MM.1S (cell line): ENCODE measurements around the gene RHBDD1.

ENCODE experiments used
- DNase-seq: peaks from one replicate; pipeline ENCODE4 v3.0.0-alpha.2; 2015
- H2AFZ ChIP-seq: fragments of 300-600 bp; sonication (generic); 2 replicates; pipeline ENCODE4 v1.6.0; 2016; ENCODE audit warnings: antibody characterized with exemption, low read length
- H3F3A ChIP-seq: fragments of 300-600 bp; sonication (generic); 2 replicates; pipeline ENCODE4 v1.6.1; 2016; ENCODE audit warnings: mild to moderate bottlenecking, antibody characterized with exemption, low read length, moderate library complexity, mixed read lengths; ENCODE audit not compliant: insufficient read depth
- H3K27ac ChIP-seq: fragments of 300-600 bp; sonication (generic); 2 replicates; pipeline ENCODE4 v1.5.1; 2016; ENCODE audit warnings: mild to moderate bottlenecking, low read length
- H3K27me3 ChIP-seq: fragments of 300-600 bp; sonication (generic); replicated peaks from 2 replicates; pipeline ENCODE4 v1.6.0; 2016; ENCODE audit warnings: low read length; ENCODE audit not compliant: insufficient read depth
- H3K36me3 ChIP-seq: fragments of 300-600 bp; sonication (generic); replicated peaks from 2 replicates; pipeline ENCODE4 v1.6.1; 2016; ENCODE audit warnings: mild to moderate bottlenecking, low read length, mixed read lengths; ENCODE audit not compliant: insufficient read depth
- H3K4me1 ChIP-seq: fragments of 300-600 bp; sonication (generic); 2 replicates; pipeline ENCODE4 v1.6.1; 2016; ENCODE audit warnings: low read length, mixed read lengths
- H3K4me2 ChIP-seq: fragments of 300-600 bp; sonication (generic); 2 replicates; pipeline ENCODE4 v1.6.0; 2016; ENCODE audit warnings: low read depth, low read length
- H3K4me3 ChIP-seq: fragments of 300-600 bp; sonication (generic); 2 replicates; pipeline ENCODE4 v1.5.1; 2016; ENCODE audit warnings: low read length, mixed read lengths
- H3K79me2 ChIP-seq: fragments of 300-600 bp; sonication (generic); 2 replicates; pipeline ENCODE4 v1.6.1; 2016; ENCODE audit warnings: mixed run types, low read length, mixed read lengths
- H3K9ac ChIP-seq: fragments of 300-600 bp; sonication (generic); 2 replicates; pipeline ENCODE4 v1.6.1; 2016; ENCODE audit warnings: low read length, mixed read lengths
- H3K9me2 ChIP-seq: fragments of 300-600 bp; sonication (generic); replicated peaks from 2 replicates; pipeline ENCODE4 v1.6.1; 2016; ENCODE audit warnings: mild to moderate bottlenecking, low read length, mixed read lengths; ENCODE audit not compliant: insufficient read depth
- H3K9me3 ChIP-seq: fragments of 300-600 bp; sonication (generic); replicated peaks from 2 replicates; pipeline ENCODE4 v1.6.1; 2016; ENCODE audit warnings: mild to moderate bottlenecking, low read length, mixed read lengths; ENCODE audit not compliant: insufficient read depth
- H4K20me1 ChIP-seq: fragments of 300-600 bp; sonication (generic); 2 replicates; pipeline ENCODE4 v1.6.1; 2016; ENCODE audit warnings: mild to moderate bottlenecking, low read length, moderate library complexity, mixed read lengths; ENCODE audit not compliant: insufficient read depth
- EZH2 ChIP-seq: fragments of 300-600 bp; sonication (generic); optimal IDR thresholded peaks from 2 replicates; pipeline ENCODE3; 2017; ENCODE audit warnings: low read depth, mild to moderate bottlenecking, antibody characterized with exemption, low read length, mixed read lengths
- EZH2phosphoT487 ChIP-seq: fragments of 300-600 bp; sonication (generic); IDR thresholded peaks from 2 replicates; pipeline ENCODE4 v1.6.1; 2018; ENCODE audit warnings: antibody characterized with exemption, low read length
- TF ChIP-seq, protein P1 (sequence below): fragments of 300-600 bp; sonication (generic); IDR thresholded peaks from 2 replicates; pipeline ENCODE4 v1.5.1; 2016; ENCODE audit warnings: antibody characterized with exemption, low read length, mixed read lengths

The RHBDD1 gene

DNA sequence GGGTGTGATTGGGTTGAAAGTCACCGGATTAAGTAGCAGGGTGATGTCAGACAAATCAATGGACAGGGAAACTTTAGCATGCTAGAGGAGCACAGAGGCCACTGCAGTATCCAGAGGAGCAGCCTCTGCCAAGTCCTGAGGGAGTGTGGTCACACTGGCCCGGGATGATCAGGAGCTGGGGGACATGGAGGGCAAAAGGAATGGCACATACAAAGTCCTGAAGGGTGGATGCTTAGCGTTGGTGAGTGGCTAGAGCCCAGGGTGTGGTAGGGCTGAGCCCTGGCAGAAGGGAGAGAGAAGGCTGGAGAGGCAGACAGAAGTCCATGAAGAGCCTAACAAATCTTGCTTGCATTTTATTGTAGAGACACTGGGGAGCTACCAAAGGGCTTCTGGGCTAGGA, 58.9 kb downstream of the RHBDD1 start:
- Histone ChIP-seq H3K27ac (no peak overlapping the region), H3K36me3 (no peaks in the 10 kb centered on the region), H3K4me2 (no peak overlapping the region), H3K9me2 (no peaks in the 10 kb centered on the region), H3K9ac (no peak overlapping the region), H3K4me3 (no peak overlapping the region), H3F3A (no peaks in the 10 kb centered on the region), H2AFZ (no peak overlapping the region), H3K9me3 (no peaks in the 10 kb centered on the region), H3K27me3 (no peaks in the 10 kb centered on the region), H3K4me1 (no peaks in the 10 kb centered on the region), H4K20me1 (no peaks in the 10 kb centered on the region), H3K79me2 (peaks cover 7% of the 10 kb centered on the region; the same call in 1 of the 2 replicates)
- no peak for DNase-seq
- no peak for TF ChIP-seq EZH2phosphoT487
- TF ChIP-seq, protein P1, sequence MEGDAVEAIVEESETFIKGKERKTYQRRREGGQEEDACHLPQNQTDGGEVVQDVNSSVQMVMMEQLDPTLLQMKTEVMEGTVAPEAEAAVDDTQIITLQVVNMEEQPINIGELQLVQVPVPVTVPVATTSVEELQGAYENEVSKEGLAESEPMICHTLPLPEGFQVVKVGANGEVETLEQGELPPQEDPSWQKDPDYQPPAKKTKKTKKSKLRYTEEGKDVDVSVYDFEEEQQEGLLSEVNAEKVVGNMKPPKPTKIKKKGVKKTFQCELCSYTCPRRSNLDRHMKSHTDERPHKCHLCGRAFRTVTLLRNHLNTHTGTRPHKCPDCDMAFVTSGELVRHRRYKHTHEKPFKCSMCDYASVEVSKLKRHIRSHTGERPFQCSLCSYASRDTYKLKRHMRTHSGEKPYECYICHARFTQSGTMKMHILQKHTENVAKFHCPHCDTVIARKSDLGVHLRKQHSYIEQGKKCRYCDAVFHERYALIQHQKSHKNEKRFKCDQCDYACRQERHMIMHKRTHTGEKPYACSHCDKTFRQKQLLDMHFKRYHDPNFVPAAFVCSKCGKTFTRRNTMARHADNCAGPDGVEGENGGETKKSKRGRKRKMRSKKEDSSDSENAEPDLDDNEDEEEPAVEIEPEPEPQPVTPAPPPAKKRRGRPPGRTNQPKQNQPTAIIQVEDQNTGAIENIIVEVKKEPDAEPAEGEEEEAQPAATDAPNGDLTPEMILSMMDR = no peak
- no peak for TF ChIP-seq EZH2

GRCh38 chr2:226895579-226895978, 59.7 kb downstream of the RHBDD1 start:
- Histone ChIP-seq H3K9me2 (no peaks in the 10 kb centered on the region), H3K4me2 (no peak overlapping the region), H3K27me3 (no peaks in the 10 kb centered on the region), H4K20me1 (no peaks in the 10 kb centered on the region), H3K36me3 (no peaks in the 10 kb centered on the region), H2AFZ (no peak overlapping the region), H3K79me2 (peaks cover 7% of the 10 kb centered on the region; the same call in 1 of the 2 replicates), H3F3A (no peaks in the 10 kb centered on the region), H3K27ac (no peak overlapping the region), H3K4me3 (no peak overlapping the region), H3K4me1 (no peaks in the 10 kb centered on the region), H3K9me3 (no peaks in the 10 kb centered on the region), H3K9ac (no peak overlapping the region)
- TF ChIP-seq, protein P1 = no peak
- no peak for TF ChIP-seq EZH2phosphoT487
- TF ChIP-seq EZH2 = no peak
- DNase-seq = no peak

- DNase-seq = no peak
- no peak for TF ChIP-seq EZH2
- TF ChIP-seq, protein P1 = no peak
- no peak for TF ChIP-seq EZH2phosphoT487
Measured at GRCh38 chr2:226898121-226898520, 62.3 kb downstream of the RHBDD1 start.

More at GRCh38 chr2:226898121-226898520, 62.3 kb downstream of the RHBDD1 start:
- Histone ChIP-seq H3K27me3 (no peaks in the 10 kb centered on the region), H3K9me3 (no peaks in the 10 kb centered on the region), H2AFZ (no peak overlapping the region), H3K36me3 (no peaks in the 10 kb centered on the region), H3K9ac (no peak overlapping the region), H3K4me3 (no peak overlapping the region), H3F3A (no peaks in the 10 kb centered on the region), H4K20me1 (no peaks in the 10 kb centered on the region), H3K9me2 (no peaks in the 10 kb centered on the region), H3K4me1 (no peaks in the 10 kb centered on the region), H3K4me2 (no peak overlapping the region), H3K79me2 (peaks cover 10% of the 10 kb centered on the region), H3K27ac (no peak overlapping the region)
